A673 (cell line): ENCODE results near the gene MRPL52. TPM values are rescaled to one million over a fixed set of nuclear protein-coding genes. Genes with fewer than 3 reads are reported as not detected.
"Not testable (repeated sequence)": the region's sequence is repeated elsewhere in the genome, so short reads cannot be mapped to it uniquely, and the experiment has no call there.

Source experiments
- BruUV-seq: library from RNA; stranded (reverse); fragments of 400-500 nt; replicated peaks from 2 replicates; lab custom pipeline; 2021; lab: Mats Ljungman, UMichigan
- CTCF ChIA-PET: fragments of 300-600 bp; sonication (Branson Sonifier 250); formaldehyde crosslinking; loops from one replicate; lab custom pipeline; 2022; ENCODE audit warnings: antibody characterized with exemption; lab: Charles Lee
- POLR2A ChIA-PET: fragments of 300-600 bp; sonication (Branson Sonifier 250); formaldehyde crosslinking; loops from one replicate; lab custom pipeline; 2022; ENCODE audit warnings: antibody characterized with exemption; ENCODE audit not compliant: low non-redundant PET; lab: Charles Lee
- DNase-seq: peaks from one replicate; pipeline ENCODE4 v3.0.0-alpha.2; 2015; ENCODE audit warnings: low spot score
- H3K27ac ChIP-seq: fragments of 200-600 bp; sonication (generic); 2 replicates; pipeline ENCODE4 v1.5.1; 2016; ENCODE audit warnings: mixed run types, low read depth, mild to moderate bottlenecking, mixed read lengths, antibody characterized with exemption, low read length; ENCODE audit not compliant: poor library complexity, severe bottlenecking
- H3K27me3 ChIP-seq: fragments of 200-600 bp; sonication (generic); replicated peaks from 2 replicates; pipeline ENCODE4 v1.6.1; 2017; ENCODE audit warnings: mixed run types, low read depth, mild to moderate bottlenecking, mixed read lengths, antibody characterized with exemption, low read length; ENCODE audit not compliant: insufficient read depth, poor library complexity
- H3K36me3 ChIP-seq: fragments of 200-600 bp; sonication (generic); 2 replicates; pipeline ENCODE4 v1.6.1; 2016; ENCODE audit warnings: mixed run types, mild to moderate bottlenecking, mixed read lengths, antibody characterized with exemption, low read length; ENCODE audit not compliant: insufficient read depth, poor library complexity, severe bottlenecking
- H3K4me1 ChIP-seq: fragments of 200-600 bp; sonication (generic); 2 replicates; pipeline ENCODE4 v1.6.1; 2017; ENCODE audit warnings: mixed run types, mild to moderate bottlenecking, mixed read lengths, antibody characterized with exemption, low read length; ENCODE audit not compliant: insufficient read depth, poor library complexity, severe bottlenecking
- H3K4me3 ChIP-seq: fragments of 200-600 bp; sonication (generic); 2 replicates; pipeline ENCODE4 v1.5.1; 2016; ENCODE audit warnings: low read depth, mixed run types, mild to moderate bottlenecking, mixed read lengths, low read length; ENCODE audit not compliant: poor library complexity, severe bottlenecking
- H3K9me3 ChIP-seq: fragments of 200-600 bp; sonication (generic); 2 replicates; pipeline ENCODE4 v1.6.1; 2016; ENCODE audit warnings: mixed run types, low read depth, mild to moderate bottlenecking, mixed read lengths, antibody characterized with exemption, low read length; ENCODE audit not compliant: poor library complexity, severe bottlenecking
- CTCF ChIP-seq: fragments of 300-800, 200-600 bp; sonication (generic); conservative IDR thresholded peaks from 2 replicates; pipeline ENCODE4 v1.5.1; 2017; ENCODE audit warnings: low read depth, mild to moderate bottlenecking, antibody characterized with exemption, low read length, moderate library complexity, mixed read lengths
- EZH2 ChIP-seq: fragments of 200-600 bp; sonication (generic); IDR thresholded peaks from 2 replicates; pipeline ENCODE4 v1.6.1; 2017; ENCODE audit warnings: borderline replicate concordance, low read depth, mild to moderate bottlenecking, mixed read lengths, antibody characterized with exemption, low read length; ENCODE audit not compliant: poor library complexity, severe bottlenecking
- intact Hi-C: fragments of 100-400 bp; cut with micrococcal nuclease; formaldehyde crosslinking; loops from one replicate; pipeline ENCODE4 v1.10.0; 2022; ENCODE audit not compliant: unreplicated experiment
- total RNA-seq: library from RNA; stranded (reverse); gene quantifications from 2 replicates; pipeline ENCODE4 v1.2.3, GENCODE V29; 2021

The MRPL52 gene
- total RNA-seq, 1 experiment from 2014 or later, result 187 TPM

- POLR2A ChIA-PET, result interaction anchor here (0.6 kb wide), 1 partner anchor 200 kb away, joined by 3 read pairs; no protein-coding TSS in a partner anchor
- TF ChIP-seq CTCF, result no peak
- TF ChIP-seq EZH2, result no peak
- no peak overlapping the region for H3K4me3 ChIP-seq
- no TSS peak for BruUV-seq
- intact Hi-C loops, result loop anchor here (10.0 kb wide), 2 partner anchors 376 to 546 kb away; no protein-coding TSS in a partner anchor
- H3K27ac ChIP-seq, result no peak overlapping the region
- H3K36me3 ChIP-seq, result peaks cover 2% of the 10 kb centered on the region
- no peaks in the 10 kb centered on the region for H3K9me3 ChIP-seq
- DNase-seq, result no peak
- CTCF ChIA-PET, result interaction anchor here (0.5 to 0.8 kb wide), 3 partner anchors 14 to 56 kb away, joined by 3 to 4 read pairs (median 3); no protein-coding TSS in a partner anchor
- no peaks in the 10 kb centered on the region for H3K27me3 ChIP-seq
- peaks cover 25% of the 10 kb centered on the region for H3K4me1 ChIP-seq
Observed at GRCh38 chr14:22850944-22851764, 21.5 kb downstream of the MRPL52 start.

- CTCF ChIA-PET, result interaction anchor here (0.6 to 4.3 kb wide), 5 partner anchors 23 to 468 kb away, joined by 3 to 38 read pairs (median 5); partner anchors contain the start of gene MRPL52
- H3K27ac ChIP-seq, H3K36me3 ChIP-seq, H3K9me3 ChIP-seq, H3K27me3 ChIP-seq, BruUV-seq, DNase-seq, POLR2A ChIA-PET, H3K4me3 ChIP-seq: not testable (repeated sequence)
- intact Hi-C loops, result loop anchor here (2.0 to 10.0 kb wide), 3 partner anchors 377 to 547 kb away; no protein-coding TSS in a partner anchor
- H3K4me1 ChIP-seq, result peaks cover 25% of the 10 kb centered on the region
Observed at GRCh38 chr14:22852178-22852577, 22.5 kb downstream of the MRPL52 start.

- H3K4me1 ChIP-seq, result peaks cover 24% of the 10 kb centered on the region
- no peaks in the 10 kb centered on the region for H3K27me3 ChIP-seq
- BruUV-seq, result no TSS peak
- ChIA-PET POLR2A (no interaction called here), CTCF (interaction anchor here (0.8 to 4.3 kb wide), 4 partner anchors 23 to 468 kb away, joined by 3 to 38 read pairs (median 6); partner anchors contain the start of gene MRPL52)
- intact Hi-C loops, result loop anchor here (2.0 to 10.0 kb wide), 3 partner anchors 378 to 548 kb away; no protein-coding TSS in a partner anchor
- H3K36me3 ChIP-seq, result no peaks in the 10 kb centered on the region
- H3K4me3 ChIP-seq, result no peak overlapping the region
- DNase-seq, result no peak
- no peaks in the 10 kb centered on the region for H3K9me3 ChIP-seq
- TF ChIP-seq CTCF (no peak), EZH2 (no peak)
- H3K27ac ChIP-seq, result no peak overlapping the region
Observed at GRCh38 chr14:22852599-22852939, 22.9 kb downstream of the MRPL52 start.
